EL (cell line): Measurements from ENCODE around the gene ZBTB49.
A peak's percentile ranks its signal among the peaks of the same experiment; 100 is the strongest.
"Not testable (repeated sequence)": the region's sequence is repeated elsewhere in the genome, so short reads cannot be mapped to it uniquely, and the experiment has no call there.

ENCODE experiments used
- DNase-seq: peaks from one replicate; pipeline ENCODE4 v3.0.0-alpha.2; 2016

The ZBTB49 gene, protein sequence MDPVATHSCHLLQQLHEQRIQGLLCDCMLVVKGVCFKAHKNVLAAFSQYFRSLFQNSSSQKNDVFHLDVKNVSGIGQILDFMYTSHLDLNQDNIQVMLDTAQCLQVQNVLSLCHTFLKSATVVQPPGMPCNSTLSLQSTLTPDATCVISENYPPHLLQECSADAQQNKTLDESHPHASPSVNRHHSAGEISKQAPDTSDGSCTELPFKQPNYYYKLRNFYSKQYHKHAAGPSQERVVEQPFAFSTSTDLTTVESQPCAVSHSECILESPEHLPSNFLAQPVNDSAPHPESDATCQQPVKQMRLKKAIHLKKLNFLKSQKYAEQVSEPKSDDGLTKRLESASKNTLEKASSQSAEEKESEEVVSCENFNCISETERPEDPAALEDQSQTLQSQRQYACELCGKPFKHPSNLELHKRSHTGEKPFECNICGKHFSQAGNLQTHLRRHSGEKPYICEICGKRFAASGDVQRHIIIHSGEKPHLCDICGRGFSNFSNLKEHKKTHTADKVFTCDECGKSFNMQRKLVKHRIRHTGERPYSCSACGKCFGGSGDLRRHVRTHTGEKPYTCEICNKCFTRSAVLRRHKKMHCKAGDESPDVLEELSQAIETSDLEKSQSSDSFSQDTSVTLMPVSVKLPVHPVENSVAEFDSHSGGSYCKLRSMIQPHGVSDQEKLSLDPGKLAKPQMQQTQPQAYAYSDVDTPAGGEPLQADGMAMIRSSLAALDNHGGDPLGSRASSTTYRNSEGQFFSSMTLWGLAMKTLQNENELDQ

DNA sequence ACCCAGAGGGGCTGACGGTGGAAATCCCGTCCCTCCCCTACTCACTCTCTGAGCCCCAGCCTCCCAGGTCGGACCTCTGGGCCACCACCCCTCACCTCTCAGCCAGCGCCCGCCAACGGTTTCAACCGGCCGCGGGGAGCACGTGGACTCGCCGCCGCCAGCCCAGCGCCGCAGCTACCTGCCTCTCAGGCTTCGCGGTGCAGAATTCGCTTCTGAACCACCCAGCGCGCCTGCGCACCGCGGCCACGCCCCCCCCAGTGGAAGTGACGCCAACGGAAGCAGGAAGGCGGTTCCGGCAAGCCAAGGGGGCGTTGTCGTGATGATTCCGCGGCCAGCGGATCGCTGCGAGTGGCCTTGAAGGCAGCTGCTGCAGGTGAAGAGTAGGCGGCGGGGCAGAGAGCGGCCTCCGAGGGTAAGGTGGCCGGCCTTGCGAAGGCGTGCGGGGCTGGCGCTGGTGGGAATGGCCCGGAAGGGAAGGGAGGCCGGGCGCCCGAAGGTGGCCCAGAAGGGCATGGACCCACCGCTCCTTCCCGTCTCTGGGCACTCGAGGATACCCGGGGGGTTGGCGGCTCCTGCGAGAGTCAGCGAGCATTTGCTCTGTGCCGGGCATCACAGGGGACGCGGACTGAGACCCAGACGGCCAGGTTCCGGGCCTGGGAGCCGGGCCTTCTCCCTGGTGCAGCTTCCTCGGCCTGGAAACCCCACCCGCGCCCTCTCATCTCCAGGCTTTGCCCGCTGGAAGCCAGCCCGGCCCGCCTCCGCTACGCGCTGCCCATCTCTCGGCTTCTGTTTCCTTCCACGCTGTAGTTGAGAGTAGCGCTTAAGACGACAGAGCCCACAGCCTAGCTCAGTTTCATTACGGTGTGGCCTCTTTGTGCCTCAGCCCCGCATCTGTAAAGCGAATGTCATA, at the start of gene ZBTB49, which contains the start of gene LYAR:
Gene ZBTB49, plus strand, starts transcription at position 311 of the 910 bp plus-strand sequence. CDS start 9,695 bp downstream, outside the sequence.
Gene LYAR, minus strand, starts transcription at position 214 of the 910 bp plus-strand sequence. CDS start 6,412 bp downstream, outside the sequence.
- DNase-seq: peak; percentile 87

DNA sequence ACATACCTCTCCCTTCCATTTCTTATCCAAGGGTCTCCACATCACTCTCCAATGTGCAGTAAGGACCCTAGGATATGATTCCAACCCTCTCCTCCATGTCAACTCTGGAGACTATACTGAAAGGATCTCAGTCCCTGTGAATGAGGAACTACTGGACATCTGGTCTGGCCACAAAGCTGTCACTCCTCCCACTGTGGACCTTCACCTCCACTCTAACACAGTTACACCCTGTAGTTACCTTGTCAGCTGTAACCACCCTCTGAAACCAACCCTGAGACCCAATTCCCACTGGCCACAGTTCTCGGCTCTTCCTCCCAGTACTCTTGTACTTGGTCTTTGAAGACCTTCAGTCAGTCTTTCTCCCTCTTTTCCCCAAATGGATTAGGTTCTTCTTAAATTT, 44.9 kb upstream of the ZBTB49 start:
- no peak for DNase-seq

DNA sequence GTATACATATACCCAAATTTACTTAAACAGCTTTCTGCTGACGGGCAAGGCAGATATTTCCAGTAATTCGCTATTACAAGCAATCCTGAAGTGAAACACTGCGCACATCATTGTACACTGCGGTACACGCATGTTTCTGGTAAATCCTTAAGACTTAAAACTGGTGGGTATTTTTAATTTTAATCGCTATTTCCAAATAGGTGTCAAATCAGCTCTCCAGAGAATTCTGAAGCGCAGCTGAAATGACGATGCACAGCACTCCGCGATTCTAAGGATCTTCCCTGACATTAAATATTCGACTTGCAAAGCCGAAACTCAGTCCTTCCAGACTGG, 42.4 kb upstream of the ZBTB49 start:
- no peak for DNase-seq

DNA sequence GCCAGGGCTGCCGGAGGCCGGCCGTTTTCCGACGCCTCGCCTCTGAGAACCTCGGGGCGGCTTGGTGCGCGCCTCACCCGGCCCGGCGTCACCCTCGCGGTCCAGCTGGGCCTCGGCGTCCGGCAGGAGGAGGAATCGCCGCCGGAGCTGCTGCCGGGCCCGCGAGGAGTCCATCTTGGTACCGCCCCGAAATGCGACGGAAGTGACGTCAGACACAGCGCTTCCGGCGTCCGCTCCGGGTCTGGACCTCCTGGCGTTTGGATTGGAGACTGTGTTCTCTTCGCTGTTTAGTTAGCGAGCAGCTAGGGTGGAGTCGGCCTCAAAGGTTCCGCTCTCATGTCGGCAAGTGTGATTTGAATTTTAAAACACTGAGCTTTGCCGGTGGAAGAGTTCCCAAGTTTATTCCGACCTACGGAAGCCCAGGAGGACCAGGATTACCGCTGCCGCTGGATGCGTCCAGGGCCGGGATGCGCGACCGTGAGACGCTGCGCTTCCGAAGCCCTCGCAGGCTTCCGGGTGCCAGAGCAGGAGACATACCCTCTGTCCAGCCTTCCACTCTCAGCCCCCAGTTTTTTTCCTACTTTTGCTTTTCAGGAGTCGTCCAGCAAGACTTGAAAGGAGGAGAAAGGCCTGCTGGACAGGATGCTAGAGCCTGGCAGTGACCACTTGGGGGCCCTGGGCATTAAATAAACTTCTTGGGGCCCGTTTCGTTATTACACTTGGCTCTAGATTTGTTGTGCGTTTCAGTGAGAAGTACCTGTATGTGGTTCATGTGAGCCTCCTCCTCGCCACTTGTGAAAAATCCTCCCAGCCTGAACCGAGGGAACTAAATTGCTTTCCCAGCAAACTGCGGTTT, 41.8 kb upstream of the ZBTB49 start, which contains the start of gene TMEM128:
Gene TMEM128, minus strand, starts transcription at position 195 of the 856 bp plus-strand sequence. Its CDS starts 21 bp downstream, at position 174.
- peak; percentile 93 for DNase-seq

DNA sequence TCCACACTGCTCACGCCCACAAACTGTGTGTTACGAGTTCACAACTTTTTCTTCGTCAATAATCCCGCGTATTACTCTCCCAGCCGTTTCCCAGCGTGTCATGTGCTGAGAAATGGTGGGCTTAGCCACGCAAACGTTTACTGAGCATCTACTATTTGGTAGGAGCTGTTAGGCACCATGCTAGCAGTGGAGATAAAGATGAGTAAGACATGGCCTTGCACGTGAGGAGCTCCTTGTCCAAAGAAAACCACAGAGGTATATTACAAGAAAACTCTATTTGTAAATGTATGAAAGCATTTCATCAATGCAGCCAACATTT, 41.2 kb upstream of the ZBTB49 start:
- no peak for DNase-seq

DNA sequence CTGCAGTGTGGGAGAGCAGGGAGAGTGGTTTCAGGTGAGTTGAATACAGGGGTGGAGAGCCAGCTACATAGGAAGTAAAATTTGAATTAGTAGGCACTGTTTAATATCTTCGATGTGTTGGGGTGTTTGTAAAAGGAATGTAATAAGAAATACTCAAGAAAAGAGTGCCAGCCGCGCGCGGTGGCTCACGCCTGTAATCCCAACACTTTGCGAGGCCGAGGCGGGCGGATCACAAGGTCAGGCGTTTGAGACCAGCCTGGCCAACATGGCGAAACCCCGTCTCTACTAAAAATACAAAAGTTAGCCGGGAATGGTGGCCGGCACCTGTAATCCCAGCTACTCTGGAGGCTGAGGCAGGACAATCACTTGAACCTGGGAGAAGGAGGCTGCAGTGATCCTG, 40.7 kb upstream of the ZBTB49 start:
- not testable (repeated sequence) for DNase-seq

DNA sequence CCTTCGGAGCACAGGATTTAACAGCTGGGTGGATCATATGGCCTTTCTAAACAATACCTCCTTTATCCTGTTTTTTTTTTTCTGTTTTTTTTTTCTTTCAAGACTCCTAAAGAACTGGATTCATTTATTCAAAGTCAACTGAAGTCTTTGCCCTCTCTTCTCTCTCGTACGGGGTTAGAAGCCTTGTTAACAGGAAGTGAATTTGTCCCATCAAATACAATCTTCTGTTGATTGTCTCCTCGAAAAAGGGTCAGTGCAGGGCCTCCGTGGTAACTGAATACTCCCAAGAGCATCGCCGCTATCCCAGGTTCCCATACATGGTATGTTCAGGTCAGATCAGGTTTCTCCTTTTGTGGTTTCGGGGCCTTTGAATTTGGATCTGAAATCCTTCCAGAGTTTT, 40.2 kb upstream of the ZBTB49 start:
- DNase-seq: no peak

DNA sequence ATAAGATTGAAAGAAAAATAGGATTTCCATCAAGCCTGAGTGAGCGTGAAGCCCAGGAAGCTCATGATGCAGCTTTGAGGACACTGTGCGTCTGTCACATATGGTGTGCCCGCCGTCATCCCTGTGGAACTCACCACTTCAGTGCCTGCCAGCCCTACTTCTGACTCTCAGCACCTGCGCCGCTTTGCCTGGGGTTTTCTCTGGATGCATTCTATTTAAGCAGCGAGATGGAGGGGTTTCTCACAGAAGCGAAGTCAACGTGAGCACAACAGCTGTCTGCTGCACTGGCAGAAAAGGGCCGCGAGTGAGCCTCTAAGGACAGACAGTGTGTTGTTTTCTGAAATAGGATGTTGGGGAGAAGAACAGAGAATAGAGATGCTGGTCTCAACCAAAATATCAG, 35.9 kb upstream of the ZBTB49 start:
- DNase-seq: no peak

DNA sequence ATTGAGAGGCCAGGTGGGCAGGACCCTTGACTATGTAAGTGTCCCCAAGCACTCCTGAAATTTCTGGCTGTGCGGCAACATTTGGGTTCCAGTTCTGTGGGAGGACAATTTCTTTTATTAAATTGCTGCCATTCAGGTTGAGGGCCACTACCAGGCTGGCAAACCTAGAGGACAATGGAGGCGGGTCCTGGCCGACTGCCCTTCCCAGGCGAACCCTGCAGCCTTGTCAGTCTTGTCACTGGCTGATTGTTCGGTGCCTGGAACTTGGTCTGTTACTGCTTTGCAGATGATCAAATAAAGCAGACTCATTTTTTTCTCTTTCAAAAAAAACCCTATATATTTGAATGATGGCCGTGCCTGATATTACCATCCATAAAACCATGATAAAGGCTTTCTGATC, 35.4 kb upstream of the ZBTB49 start:
- no peak for DNase-seq

DNA sequence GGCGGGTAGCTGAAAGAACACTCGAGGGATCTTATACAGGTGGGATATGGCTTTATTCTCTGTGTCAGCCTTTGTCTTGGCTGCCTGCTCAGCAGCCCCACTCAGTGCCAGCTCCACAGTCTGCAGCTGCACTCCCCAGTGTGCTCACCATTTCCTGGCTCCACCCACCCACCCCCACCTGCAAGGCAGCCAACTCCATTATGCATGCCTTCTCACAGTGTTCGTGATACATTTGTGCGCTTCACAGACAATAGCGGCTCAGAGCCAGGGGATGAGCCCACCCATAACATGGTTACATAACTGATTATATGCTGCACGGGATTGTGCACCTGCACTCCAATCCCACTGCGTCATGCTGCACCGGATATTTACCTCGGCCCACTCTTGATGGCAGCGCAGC, 33.3 kb upstream of the ZBTB49 start:
- no peak for DNase-seq

DNA sequence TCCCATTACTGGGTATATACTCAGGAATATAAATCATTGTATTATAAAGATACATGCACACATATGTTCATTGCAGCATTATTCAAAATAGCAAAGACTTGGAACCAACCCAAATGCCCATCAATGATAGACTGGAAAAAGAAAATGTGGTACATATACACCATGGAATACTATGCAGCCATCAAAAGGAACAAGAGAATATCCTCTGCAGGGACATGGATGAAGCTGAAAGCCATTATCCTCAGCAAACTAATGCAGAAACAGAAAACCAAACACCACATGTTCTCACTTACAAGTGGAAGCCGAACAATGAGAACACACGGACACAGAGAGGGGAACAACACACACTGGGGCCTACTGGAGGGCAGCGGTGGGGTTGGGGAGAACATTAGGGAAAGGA, 32.3 kb upstream of the ZBTB49 start:
- not testable (repeated sequence) for DNase-seq

DNA sequence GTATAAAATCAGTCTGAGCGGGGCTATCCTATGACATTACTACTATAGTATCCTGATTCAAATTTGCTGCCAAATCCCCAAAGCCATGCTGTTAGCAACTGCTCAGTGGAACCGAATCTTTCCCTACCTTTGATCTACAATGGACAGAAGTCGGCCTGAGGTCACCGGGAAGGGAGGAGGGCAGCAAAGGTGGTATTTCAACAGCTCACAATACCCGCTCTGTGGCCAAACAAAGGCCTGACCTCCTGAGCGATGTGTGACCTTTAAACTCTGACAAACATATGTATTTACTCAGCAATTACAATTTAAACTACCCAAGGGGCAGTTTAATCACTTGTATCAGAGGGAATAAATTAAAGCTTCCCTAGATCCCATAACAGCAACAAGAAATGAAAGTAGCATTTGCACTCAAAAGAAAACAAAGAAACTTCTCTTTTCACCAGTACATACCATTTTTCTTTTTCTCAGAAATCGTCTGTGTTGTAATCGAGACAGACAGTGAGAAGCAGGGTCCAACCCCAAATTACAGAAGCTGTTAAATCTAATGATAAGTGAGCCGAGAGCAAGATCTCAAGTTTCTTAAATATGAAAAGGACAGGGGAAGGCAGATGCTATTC, 30.5 kb upstream of the ZBTB49 start:
- DNase-seq: no peak

DNA sequence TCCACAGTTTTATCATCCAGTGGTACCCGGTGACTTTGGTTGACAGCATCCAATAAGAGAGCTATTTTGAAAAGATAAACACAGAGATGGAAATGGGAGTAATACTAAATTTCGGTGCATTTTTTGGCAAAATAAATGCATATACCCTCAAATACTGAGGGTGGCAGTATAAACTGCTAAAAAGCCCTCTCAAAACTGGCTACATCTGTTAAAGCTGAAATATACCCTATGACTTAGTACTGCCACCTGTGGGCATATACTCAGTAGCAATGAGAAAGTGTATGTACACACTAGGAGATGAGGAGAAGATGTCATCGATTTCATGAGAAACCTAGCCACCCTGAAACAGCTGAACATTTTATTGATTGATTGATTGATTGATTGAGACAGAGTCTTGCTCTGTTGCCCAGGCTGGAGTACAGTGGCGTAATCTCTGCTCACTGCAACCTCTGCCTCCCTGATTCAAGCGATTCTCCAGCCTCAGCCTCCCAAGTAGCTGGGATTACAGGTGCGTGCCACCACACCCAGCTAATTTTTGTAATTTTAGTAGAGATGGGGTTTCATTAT, 29.8 kb upstream of the ZBTB49 start:
- DNase-seq: peak; percentile 64

DNA sequence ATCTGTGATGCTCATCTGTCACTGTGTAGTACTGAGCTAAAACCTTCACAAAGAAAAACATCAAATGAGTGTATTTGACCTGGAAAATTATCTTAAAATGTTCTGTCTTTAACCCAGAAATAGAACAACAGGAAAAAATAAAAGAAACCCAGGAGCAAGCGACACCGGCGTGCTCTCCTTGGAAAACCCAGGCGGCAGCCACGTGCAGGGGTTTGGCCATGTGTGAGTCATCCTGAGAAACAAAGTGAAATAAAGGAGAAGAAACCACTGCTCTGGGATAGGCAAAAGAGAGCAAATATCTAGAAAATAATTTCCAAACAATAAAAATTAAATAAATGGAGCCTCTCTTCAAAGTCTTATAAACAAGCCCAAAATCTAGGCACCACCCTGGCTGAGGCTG, 22.1 kb upstream of the ZBTB49 start:
- no peak for DNase-seq

DNA sequence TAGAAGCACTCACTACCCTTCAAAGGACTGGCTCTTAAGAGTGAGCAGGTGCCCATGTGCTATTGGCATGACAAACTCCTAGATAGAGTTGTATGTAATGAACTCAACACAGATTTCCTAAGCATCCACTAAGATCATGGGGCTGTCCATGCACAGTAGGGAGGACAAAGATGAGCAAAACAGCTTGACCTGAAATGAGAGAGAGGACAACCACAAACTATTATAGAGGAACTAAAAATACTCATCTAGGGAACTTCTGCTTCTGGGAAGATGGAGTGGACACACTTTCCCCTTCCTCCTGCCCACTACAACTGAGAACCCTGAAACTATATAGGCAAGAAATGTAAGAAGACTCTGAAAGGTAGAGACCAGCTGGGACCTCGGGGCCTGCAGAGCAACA, 21.3 kb upstream of the ZBTB49 start:
- DNase-seq: no peak

DNA sequence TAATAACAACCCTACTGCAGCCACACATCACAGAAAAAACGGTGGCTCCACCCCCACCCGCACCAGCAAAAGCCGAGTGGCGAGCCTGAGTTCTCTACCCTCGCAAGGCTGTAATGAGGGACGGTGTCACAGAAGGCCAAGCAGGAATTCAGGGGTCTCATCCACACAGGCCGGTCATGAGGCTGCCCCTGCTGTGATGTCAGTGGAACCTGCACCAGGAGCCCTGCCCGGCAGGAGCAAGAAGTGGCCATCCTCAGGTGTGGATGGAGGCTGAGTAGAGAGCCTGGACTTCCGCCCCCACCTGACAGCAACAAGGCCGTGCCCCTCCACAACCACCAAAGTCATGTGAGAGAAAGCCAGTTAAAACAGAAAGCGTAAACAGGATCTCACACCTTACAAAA, 20.7 kb upstream of the ZBTB49 start:
- no peak for DNase-seq

DNA sequence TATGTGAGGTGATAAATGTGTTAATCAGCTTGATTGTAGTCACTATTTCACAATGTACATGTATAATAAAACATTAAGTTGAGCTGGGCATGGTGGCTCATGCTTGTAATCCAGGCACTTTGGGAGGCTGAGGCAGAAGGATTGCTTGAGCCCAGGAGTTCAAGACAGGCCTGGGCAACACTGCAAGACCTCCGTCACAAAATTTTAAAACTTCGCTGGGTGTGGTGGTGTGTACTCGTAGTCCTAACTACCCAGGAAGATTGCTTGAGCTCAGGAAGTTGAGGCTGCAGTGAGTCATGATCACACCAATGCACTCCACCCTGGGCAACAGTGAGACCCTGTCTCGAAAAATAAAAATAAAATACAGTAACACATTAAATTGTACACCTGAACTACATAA, 20.2 kb upstream of the ZBTB49 start:
- DNase-seq: peak; percentile 6

DNA sequence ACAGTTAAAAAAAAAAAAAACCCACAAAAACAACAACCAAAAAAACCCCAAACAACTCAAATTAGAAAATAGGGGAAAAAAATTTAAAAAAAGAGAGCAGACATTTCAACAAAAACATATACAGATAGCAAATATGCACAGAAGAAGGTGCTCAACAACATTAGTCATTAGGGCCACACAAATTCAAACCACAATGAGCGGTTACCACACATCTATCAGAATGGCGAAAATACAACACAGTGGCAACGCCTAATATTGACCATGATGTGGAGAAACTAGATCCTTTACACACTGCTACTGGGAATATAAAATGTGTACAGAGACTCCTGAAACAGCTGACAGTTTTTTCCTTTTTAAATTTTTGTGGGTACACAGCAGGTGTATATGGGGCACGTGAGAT, 19.5 kb upstream of the ZBTB49 start:
- DNase-seq: peak; percentile 9

DNA sequence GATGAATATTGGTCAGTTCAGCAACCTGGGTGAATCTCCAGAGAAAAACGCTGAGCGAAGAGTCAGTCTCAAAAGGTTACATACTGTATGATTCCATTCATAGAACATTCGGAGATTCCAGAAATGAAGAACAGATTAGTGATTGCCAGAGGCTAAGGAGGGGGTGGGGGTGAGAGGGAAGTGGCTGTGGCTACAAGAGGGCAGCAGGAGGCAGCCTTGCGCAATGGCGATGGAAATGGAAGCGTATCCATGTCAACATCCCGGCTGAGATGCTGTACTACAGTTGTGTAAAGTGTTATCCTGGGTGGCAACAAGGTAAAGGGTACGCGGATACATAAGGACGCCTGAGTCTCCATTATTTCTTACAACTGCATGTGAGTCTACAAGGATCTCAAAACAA, 18.1 kb upstream of the ZBTB49 start:
- peak; percentile 22 for DNase-seq

DNA sequence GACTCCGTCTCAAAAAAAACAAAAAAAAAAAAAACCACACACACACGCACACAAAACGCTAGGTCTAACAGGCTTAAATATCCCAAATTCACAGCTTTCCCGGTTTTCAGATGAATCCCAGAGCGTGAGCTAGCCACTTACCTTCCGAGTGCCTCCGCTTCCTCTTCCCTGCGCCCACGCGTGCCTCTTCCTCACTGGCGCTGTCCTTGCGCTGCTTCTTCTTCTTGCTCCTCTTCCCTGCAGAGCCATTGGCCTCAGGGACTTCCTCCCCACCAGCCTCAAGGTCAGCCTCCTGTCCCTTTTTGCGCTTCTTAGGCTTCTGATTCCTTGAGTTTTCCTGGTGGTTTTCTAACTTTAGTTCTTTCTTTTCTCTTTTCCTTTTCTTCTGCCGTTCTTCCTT, 15.8 kb upstream of the ZBTB49 start:
- no peak for DNase-seq

DNA sequence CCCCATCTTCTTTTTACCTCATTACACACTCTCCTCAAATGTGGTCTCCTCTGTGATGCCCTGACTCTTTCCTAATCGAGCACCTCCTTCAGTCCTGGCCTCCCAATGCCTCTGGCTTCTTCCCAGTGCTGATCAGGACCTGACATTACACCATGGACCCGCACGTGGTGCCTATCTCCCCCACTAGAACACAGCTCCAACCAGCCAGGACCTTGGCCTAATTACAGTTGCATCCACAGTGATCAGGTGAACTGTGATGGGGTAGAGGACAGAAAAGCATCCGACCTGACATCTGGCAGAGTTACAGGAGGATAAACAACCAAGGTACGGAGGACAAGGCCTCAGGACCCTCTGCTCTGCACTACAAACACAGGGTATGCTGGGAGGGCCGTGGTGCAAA, 12.5 kb upstream of the ZBTB49 start:
- DNase-seq: no peak
